SKM-1 treated with dmso at 0.1 percent for 144 hours (cell line): ENCODE measurements around the gene CDK2.
A peak's percentile ranks its signal among the peaks of the same experiment; 100 is the strongest.
"Not testable (repeated sequence)": the region's sequence is repeated elsewhere in the genome, so short reads cannot be mapped to it uniquely, and the experiment has no call there.

ENCODE experiments used
- DNase-seq: peaks from one replicate; lab custom pipeline; 2025; ENCODE audit not compliant: unreplicated experiment; lab: John Stamatoyannopoulos, UW

CDK2 gene

DNA sequence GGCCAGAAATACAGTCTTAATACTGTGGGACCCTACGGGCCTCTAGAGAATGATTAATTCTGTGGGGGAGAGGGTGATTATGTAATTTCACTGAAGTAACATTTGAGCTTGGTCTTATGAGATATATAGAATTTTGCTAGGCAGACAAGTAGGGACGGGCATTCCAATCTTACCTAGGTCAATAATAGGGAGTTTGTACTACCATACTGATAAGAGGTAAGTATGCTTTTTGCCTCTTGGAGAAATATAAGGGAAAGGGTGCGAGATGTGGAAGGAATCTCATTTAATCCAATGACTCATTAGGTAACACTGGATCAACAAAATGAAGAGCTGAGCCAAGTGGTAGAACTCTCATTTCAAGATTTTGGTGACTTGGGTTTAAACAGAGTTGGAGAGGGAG, 12.4 kb downstream of the CDK2 start:
- DNase-seq: no peak

DNA sequence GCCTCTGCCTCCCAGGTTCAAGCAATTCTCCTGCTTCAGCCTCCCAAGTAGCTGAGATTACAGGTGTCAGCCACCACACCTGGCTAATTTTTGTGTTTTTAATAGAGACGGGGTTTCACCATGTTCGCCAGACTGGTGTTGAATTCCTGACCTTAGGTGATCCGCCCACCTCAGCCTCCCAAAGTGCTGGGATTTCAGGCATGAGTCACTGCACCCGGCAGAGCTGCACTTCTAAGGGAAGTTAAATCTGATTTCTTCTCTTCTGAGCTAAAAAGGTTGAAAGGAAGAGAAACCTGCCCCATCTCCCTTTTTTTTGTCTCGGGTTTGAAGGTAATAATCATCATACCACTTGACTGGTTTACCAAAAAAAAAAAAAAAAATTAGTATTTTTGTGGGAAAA, 15.3 kb downstream of the CDK2 start:
- not testable (repeated sequence) for DNase-seq

DNA sequence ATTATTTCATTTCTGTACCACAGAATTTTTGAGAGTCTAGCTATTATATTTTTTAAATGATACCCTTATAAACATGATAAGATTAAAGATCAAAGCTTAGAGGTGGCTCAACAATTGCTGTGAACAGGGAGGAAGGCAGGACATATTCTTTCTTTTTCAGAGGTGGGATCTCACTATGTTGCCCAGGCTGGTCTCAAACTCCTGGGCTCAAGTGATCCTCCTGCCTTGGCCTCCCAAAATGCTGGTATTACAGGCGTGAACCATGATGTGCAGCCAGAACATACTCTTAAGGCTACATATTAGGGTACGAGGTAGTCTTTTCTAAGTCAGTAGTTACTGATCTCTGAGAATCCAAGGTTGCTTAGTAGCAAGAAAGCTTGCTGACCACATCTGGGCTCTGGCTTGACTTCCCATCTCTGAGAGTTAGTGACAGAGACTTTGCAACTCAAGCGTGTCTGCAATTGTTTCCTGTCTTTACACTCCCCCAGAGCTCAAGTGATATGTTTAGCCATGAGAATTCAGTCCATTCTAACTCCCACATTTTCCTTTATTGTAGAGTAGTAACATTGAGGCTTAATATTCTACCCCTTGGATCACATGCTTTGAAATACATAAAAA, 15.8 kb downstream of the CDK2 start:
- no peak for DNase-seq

DNA sequence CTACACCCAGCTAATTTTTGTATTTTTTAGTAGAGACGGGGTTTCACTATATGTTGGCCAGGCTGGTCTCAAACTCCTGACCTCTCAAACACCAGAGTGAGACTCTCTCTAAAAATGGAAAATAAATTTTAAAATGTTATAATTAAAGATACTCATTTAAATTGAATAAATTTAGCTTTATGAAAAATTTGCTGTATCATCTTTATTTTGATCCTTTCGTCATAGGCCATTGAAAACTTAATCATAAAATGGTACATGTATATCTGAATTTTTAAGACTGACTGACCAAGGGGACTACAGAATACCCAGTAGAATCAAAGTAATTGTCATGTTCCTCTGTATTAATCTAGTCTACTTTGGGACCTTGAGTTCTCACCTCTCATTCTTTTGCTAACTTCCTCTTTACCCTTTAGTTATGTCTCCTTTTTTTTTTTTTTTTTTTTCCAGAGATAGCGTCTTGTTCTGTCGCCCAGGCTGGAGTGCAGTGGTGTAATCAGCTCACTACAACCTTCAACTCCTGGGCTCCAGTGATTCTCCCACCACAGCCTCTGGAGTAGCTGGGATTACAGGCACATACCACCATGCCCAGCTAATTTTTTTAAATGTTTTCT, 16.7 kb downstream of the CDK2 start:
- peak; percentile 31 for DNase-seq

DNA sequence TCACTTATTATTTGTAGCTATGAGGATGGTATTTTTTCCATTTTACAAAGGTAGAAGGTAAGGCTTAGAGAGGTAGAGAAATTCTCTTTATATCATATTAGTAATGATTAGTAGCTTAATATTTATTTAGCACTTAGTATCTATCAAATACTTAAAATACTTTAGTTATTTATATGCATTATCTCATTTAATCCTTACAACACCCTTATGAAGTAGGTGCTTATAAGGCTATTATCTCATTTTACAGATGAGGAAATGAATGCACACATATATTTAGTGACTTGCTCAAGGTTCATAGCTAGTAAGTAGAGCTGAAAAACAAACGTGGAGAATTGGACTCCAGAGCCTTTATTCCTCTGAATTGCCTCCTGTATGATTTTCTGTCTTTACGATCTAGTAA, 18.2 kb downstream of the CDK2 start:
- DNase-seq: no peak

DNA sequence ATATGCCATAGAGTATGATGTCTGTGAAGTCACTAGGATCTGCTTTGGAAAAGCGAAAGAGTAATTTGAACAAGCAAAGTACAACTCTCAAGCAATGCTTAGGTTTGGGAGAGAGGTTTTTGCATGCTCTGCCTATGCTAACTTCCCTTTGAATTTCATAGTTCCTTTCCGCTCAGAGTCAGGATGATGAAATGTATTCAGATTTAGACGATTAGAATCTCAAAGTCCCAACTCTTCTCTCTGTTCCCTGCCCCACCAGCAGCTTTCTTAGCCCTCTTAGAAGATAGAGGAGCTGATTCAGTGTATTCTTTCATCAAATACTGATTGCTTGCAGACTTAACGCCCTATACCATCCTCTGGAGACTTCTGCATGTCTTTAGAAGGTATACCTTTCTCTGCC, 18.7 kb downstream of the CDK2 start:
- DNase-seq: no peak

DNA sequence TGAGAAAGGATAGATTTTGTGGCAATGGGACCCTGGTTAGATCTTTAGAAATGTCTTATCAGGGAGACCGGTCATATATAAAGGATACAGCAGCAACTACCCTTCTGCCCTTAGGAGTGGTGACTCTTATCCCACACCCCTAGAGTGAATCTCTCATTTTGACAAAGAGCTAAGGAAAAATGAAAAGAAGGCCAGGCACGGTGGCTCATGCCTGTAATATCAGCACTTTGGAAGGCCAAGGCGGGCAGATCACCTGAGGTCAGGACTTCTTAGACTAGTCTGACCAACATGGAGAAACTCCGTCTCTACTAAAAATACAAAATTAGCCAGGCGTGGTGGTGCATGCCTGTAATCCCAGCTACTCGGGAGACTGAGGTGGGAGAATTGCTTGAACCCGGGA, 19.3 kb downstream of the CDK2 start:
- DNase-seq: not testable (repeated sequence)

DNA sequence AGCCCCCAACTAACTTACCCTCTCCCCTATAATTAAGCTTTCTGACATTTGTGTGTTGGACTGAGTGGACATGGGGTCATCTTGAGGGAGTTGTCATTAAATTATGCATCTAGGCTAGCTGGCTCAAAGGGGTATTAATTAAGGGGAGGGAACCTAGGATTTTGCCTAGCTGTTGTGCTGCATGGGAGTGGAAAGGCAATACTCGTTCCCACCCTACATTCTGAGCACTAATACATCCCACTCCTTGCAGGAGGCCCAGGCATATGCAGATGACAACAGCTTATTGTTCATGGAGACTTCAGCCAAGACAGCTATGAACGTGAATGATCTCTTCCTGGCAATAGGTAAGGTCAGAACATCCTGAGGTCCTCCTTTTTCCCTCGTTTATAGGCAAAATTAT, 24.5 kb downstream of the CDK2 start:
- no peak for DNase-seq

DNA sequence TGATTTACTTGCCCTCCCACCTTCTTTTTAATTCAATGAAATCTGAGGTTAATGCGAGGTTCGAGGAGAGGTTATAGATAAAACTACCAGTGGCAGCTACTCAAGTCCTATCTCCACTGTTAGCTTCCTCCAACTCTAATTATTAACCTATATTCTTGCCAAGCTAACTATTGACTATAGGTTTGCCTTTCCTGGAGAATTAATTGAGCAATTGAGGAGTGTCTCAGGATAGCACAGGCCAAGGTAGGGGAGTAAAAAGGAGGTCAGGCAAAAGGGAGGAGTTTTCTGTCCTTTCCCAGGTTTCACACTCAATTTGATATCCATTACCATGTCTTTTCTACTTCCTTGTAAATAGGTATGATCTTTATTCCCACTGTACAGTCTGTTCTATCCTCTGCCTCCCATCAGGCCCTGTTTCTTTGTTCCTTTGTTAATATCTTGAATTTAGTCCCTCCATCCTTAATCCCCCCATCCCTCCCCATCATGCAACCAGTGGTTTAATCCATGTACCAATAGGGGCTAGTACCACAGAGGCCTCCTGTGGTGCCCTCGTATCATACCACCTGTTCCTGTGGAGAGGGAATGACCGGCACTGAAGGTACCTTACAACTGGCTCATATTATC, 26.7 kb downstream of the CDK2 start:
- DNase-seq: no peak

DNA sequence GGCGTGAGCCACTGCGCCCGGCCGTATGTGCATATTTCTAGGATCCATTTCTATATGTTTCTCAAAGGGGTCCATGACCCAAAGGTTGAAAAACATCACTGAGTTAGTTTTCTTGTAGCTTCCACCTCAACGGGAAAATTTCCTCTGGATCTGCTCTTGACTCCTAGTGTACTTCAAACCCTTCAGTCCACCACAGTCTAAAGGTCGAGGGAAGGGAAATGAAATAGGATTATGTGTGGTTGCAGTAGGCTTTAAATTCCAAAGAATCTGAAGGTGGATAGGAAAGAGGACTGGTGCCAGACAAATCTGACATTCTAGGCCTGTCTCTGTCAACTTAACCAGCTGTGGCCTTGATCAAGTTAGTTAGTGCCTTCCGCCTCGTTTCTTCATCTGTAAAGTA, 28.7 kb downstream of the CDK2 start:
- DNase-seq: no peak

DNA sequence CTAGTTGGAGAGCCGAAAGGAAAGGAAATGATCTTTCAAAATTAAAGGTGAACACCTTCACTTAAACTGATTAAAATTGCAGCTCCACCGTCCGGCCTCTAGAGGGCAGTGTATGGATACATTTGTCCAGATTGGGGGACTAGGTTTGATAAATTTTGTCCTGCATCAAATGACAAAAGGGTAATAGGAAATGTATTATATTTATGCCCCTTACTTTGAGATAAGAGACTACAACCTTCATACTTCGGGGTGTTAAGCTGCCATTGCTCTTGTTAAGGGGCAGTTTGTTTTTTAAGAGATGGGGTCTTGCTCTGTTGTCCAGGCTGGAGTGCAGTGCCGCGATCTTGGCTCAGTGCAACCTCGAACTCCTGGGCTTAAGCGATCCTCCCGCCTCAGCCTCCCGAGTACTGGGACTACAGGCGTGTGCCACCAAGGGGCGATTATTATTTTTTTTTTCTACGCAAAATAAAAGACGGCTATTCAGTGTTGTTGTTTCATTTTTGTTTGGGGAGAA, 29.6 kb downstream of the CDK2 start:
- DNase-seq: no peak

DNA sequence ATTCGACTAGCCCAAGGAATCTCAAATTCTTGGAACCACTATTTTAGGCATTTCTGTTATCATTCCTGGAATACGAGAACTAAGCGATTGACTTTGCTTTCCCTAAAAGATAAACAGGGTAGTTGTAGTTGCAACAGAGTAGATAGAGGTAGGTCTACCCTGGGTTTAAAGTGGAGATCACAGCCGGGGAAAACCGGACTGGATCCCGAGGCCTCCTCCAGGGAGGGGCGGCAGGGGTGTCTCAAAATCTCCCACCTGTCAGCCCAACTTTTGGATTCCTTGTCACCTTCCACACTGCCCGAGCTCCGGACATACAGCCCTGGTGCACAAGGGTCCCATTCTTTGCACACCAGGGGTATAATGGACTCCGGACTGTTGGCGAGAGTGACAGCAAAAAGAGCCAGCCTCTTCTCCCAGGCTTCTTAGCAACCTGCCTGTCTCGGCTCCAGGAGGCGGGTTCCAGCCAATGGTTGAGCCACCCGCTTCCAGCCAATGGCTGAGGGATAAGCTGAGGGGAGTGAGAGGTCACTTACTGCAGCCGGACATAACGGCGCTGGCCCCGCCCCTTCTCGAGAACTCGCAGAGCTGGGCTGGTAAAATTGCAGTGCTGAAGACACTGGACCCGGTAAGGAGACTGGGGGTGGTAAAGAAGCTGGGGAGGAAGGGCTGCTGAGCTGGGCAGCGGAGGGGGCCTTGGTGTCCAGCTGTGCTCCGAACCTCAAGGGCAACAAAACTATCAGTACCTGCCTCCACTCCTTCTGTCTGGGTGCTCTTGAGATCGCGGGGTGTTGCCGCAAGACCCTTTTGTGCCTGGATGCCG, 30.3 kb downstream of the CDK2 start, which contains the start of gene SUOX:
Gene SUOX (plus strand): TSS at position 562 of the 820 bp plus-strand sequence. CDS start 4,946 bp downstream, outside the sequence.
- DNase-seq: no peak

DNA sequence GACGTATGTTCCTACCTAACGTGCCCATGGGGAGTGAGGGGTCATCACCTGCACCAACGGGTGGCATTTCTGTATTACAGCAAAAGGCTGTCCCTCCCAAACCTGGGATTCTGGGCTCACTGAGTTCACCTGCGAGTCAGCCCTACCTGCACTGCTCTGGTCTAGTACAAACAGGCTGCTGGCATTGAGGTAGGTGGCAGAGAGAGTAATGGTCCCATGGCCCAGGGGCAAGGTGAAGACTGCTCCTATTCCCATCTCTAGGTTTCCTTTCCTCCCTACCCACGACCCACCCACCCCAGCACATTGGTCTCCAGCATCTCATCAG, 30.9 kb downstream of the CDK2 start:
- no peak for DNase-seq

DNA sequence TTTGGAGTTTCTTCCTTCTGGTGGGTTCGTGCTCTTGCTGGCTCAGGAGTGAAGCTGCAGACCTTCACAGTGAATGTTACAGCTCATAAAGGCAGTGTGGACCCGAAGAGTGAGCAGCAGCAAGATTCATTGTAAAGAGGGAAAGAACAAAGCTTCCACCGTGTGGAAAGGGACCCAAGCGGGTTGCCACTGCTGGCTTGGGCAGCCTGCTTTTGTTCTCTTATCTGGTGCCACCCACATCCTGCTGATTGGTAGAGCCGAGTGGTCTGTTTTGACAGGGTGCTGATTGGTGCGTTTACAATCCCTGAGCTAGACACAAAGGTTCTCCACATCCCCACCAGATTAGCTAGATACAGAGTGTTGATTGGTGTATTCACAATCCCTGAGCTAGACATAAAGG, 32.9 kb downstream of the CDK2 start:
- not testable (repeated sequence) for DNase-seq

DNA sequence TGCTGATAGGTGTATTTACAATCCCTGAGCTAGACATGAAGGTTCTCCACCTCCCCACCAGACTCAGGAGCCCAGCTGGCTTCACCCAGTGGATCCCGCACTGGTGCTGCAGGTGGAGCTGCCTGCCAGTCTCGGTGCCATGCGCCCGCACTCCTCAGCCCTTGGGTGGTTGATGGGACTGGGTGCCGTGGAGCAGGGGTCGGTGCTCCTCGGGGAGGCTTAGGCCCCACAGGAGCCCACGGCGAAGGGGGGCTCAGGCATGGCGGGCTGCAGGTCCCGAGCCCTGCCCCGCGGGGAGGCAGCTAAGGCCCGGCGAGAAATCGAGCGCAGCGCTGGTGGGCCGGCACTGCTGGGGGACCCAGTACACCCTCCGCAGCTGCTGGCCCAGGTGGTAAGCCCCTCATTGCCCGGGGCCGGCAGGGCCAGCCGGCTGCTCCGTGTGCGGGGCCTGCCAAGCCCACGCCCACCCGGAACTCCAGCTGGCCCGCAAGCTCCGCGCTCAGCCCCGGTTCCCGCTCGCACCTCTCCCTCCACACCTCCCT, 33.4 kb downstream of the CDK2 start:
- DNase-seq: not testable (repeated sequence)

DNA sequence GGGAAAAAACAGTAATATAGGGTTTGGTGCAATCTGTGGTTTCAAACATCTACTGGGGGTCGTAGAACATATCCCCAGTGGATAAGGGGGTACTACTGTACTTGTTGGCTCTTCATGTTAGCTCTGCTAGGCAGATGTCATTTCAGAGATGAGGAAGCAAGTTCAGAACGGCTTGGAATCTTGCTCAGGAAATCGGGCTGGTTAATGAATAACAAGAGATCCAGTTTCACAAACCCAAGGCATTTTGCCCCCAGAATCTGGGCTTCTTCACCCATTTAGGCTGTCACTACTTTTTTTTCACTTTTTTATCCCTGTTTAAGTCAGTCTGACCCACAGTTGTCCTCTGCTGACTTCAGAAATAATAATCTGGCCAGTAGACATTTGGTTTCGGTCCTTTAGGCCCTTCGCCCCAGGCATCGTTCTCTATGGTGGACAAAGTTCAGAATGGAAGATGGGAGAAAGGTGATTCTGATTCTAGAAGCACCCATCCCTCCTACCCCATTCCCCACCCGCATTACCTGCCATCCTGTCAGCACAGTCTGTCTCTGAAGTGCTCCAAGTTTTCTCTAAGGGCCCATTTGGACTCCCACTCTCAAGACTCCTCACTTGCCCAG, 35.0 kb downstream of the CDK2 start:
- no peak for DNase-seq

DNA sequence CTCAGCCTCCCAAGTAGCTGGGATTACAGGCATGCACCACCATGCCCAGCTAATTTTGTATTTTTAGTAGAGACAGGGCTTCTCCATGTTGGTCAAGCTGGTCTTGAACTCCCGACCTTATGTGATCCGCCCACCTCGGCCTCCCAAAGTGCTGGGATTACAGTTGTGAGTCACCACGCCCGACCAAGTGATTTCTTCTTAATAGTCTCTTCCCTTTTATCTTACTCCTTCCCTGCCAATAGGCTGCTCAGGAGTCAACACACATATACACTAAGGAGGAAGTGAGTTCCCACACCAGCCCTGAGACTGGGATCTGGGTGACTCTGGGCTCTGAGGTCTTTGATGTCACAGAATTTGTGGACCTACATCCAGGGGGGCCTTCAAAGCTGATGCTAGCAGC, 36.7 kb downstream of the CDK2 start:
- DNase-seq: not testable (repeated sequence)

DNA sequence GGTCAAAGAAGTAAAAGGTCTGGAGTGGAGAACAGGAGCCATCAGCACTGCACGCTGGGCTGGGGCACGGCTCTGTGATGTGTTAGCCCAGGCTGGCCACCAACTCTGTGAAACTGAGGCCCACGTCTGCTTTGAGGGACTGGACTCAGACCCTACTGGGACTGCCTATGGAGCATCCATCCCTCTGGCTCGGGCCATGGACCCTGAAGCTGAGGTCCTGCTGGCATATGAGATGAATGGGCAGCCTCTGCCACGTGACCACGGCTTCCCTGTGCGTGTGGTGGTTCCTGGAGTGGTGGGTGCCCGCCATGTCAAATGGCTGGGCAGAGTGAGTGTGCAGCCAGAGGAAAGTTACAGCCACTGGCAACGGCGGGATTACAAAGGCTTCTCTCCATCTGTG, 37.6 kb downstream of the CDK2 start:
- no peak for DNase-seq

DNA sequence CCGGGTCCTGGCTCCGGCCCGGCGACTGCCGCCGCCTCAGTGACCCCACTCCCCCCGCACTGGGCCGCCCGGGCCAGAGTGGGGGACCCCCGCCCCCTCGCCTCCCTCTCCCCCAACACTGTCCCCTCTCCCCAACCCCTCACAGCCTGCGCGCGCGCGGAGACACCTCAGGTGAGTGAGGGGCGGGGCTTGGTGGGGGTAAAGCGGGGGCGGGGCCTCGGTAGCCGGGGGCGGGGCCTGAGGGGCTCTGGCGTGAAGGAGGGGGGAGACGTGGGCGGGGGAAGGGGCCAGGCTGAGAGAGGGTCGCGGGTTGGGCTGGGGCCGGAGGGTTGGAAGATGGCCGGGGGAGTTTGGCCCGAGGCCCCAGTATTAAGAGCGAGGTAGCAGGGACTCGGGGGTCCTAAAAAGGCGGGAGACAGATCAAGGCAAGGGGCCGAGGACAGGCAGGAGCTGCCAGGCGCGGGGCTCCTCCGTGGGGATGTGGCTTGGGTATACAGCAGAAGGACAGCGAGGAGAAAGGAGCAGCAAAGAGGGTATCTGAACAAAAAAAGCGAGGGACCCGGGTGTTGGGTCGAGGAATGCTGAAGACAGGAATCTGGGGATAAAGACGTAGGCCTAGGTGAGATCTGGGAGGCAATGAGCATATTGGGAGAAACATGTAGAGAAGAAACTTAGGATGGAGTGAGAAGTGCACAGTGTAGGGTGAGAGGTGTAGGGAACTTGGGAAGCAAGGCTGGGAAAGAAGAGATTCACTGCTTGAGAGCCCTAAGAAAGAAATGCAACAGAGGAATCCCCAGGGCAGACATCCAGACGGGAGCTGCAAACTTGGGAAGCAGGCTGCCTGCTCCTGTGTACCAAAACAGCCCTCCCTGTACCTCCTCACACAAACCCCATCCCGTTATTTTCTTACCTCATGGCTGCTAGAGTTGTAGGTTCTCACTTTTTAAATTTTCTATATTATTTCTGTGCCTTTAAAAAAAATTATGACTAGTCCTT, 41.2 kb downstream of the CDK2 start:
- DNase-seq: no peak

DNA sequence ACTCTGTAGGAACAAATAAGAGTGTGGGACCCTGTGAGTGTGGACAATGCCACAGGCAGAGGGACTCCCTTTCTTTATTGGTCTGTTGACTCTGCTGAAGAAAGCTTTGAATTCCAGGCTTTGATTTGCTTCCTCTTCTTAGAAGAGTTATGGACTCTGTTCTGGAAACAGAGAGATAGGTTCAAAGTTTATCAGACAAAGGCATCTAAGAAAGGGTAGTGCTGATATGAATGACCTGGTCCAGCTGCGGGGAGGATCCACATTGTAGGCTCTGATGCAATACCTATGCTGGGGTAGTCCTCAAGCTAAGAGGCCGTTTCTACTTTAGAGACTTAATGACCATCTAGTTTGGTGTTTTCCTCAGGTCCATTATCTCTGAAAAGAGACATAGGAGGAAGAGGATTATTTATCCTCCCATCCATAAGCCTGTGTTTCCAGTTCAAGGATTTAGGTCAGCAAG, 43.5 kb downstream of the CDK2 start:
- no peak for DNase-seq
